Measurements from ENCODE around the gene MYO19. TPM values are rescaled to one million over a fixed set of nuclear protein-coding genes. Genes with fewer than 3 reads are reported as not detected.

Gene MYO19
- total and polyA plus RNA-seq, 9 donors: 13.4 to 46.7 (median 26.1) TPM

DNA sequence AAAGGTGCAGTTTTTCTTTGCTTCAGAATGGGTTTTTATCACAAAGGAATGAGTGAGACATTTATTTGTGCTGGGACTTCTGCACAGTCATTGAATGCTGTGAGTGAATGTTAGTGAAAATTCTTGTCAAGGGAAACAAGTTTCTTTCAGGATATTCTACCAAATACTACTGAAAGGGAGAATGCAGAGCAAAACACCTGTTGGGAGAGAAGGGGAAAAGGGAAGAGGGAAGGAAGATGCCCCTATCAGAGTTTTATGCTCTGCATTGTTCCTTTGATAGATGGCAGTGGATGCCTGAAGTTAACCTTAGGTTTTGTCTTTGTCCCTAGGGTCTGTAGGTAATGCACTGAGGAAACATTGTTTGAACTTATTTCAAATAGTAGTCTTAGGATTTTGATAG, 13.1 kb upstream of the MYO19 start:
- H3K4me3 ChIP-seq: no peak overlapping the region
- TF ChIP-seq CTCF (IDR thresholded peaks at IDR 0.05): no peak
- TF ChIP-seq POLR2A (IDR thresholded peaks at IDR 0.05): no peak
- no peak for TF ChIP-seq EP300 (IDR thresholded peaks at IDR 0.05)
- H3K9me3 ChIP-seq: no peaks in the 10 kb centered on the region
- no peaks in the 10 kb centered on the region for H3K36me3 ChIP-seq
- H3K27ac ChIP-seq: no peak overlapping the region
- intact Hi-C loops (cut with DNase I): no loop called here
- H3K4me1 ChIP-seq (ENCODE audit: insufficient read depth): peaks cover 9% of the 10 kb centered on the region
- H3K27me3 ChIP-seq: no peaks in the 10 kb centered on the region
- no peak for DNase-seq

DNA sequence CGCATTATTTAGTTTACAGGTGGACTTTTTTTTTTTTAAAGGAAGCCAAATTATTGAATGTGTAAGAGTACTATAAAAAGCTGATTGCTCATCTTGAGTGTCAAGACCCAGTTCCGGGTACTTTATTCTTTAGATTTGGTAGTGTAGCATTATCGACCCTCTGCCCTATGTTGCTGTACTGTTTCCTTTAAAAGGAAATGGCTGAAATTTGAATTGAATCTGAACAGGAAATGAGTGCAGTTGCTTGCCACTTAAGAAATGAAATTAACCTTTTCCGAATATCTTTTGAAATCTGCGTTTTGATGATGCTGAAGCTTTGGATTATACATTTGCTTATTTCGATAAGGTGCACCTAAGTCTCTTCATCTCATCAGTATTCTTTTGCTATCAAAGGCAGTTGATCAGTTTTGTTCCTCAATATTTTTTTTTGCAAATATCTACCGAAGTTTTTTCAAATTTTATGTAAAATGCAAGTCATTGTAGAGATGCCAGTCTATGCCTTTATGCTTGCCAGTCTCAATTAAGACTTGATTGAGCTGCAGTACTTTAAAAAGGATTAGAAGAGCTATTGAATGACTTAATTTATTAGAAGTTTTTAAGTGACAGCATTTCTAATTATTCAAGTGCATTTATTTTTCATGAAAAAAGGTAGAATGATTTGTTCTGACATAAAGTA, 11.9 kb upstream of the MYO19 start:
- Histone ChIP-seq H3K27me3 (no peaks in the 10 kb centered on the region), H3K4me3 (peak overlapping the region; percentile 87), H3K36me3 (no peaks in the 10 kb centered on the region), H3K9me3 (no peaks in the 10 kb centered on the region), H3K27ac (peak overlapping the region in 1 of 2 donors; percentile 94), H3K4me1 (ENCODE audit: insufficient read depth) (peaks cover 9% of the 10 kb centered on the region)
- DNase-seq: no peak
- TF ChIP-seq EP300 (IDR thresholded peaks at IDR 0.05) (no peak), POLR2A (IDR thresholded peaks at IDR 0.05) (no peak), CTCF (IDR thresholded peaks at IDR 0.05) (no peak)
- WGBS, 3 donors: 9 to 16% (median 11%) methylated on average over 7 of the region's 7 CpGs
- intact Hi-C loops (cut with DNase I): no loop called here

DNA sequence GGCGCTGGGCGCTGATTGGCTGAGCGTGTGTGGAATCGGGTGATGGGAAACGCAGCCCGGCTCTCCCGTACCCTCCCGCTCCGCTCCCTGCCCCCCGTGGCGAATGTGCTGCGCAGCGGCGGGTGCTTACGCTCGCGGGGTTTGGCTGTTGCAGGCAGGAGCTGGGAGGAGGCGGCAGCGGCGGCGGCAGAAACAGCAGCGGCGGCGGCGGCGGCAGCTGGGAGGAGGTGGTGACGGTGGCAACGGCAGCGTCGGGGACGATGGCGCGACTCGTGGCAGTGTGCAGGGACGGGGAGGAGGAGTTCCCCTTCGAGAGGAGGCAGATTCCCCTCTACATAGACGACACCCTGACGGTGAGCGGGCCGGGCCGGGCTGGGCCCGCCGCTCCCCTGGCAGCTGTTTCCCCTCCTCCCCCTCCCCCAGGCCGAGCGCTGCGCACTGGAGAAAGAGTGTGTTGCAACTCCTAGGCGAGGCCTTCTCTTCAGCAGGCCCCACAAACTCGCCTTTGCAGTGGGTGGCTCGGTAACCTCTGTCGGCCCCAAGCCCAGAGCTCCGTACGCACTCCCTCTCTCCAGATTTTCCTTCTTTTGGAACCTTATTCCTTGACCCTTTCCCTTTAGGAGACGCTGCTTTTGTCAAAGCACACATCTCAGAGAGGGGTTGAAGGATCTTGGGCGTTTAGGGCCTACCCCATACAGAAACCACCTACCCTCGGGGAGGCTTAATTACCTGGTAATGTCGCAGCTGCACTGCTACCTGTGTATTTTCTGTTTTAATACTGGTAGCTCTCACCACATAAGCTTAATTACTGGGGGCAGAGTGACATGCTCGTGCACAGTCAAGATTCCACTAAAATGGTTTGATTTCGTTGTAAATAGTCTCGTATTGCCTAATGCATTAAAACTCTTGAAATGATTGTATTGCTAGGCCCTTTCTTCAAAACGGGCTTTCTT, 11.1 kb upstream of the MYO19 start:
- no peaks in the 10 kb centered on the region for H3K36me3 ChIP-seq
- intact Hi-C loops (cut with DNase I): no loop called here
- peak overlapping the region; percentile 87 for H3K4me3 ChIP-seq
- peak; percentile 96 to 99 (median 97) for DNase-seq
- peak; percentile 81 for TF ChIP-seq POLR2A (IDR thresholded peaks at IDR 0.05)
- TF ChIP-seq EP300 (IDR thresholded peaks at IDR 0.05): no peak
- peak in 1 of 3 donors; percentile 7 for TF ChIP-seq CTCF (IDR thresholded peaks at IDR 0.05)
- peaks cover 9% of the 10 kb centered on the region for H3K4me1 ChIP-seq (ENCODE audit: insufficient read depth)
- H3K27ac ChIP-seq: peak overlapping the region; percentile 94 to 99
- WGBS, 3 donors: 0% methylated on average over 49 to 60 of the region's 60 CpGs
- no peaks in the 10 kb centered on the region for H3K9me3 ChIP-seq
- H3K27me3 ChIP-seq: no peaks in the 10 kb centered on the region

- no peak for DNase-seq
- TF ChIP-seq POLR2A (IDR thresholded peaks at IDR 0.05) (no peak), EP300 (IDR thresholded peaks at IDR 0.05) (no peak), CTCF (IDR thresholded peaks at IDR 0.05) (no peak)
- intact Hi-C loops (cut with DNase I): no loop called here
- peak overlapping the region; percentile 87 for H3K4me3 ChIP-seq
- no peaks in the 10 kb centered on the region for H3K27me3 ChIP-seq
- no peaks in the 10 kb centered on the region for H3K36me3 ChIP-seq
- no peaks in the 10 kb centered on the region for H3K9me3 ChIP-seq
- WGBS, 3 donors: 0 to 3% (median 1%) methylated on average over 8 to 36 of the region's 38 CpGs
- peak overlapping the region; percentile 94 to 99 for H3K27ac ChIP-seq
- H3K4me1 ChIP-seq (ENCODE audit: insufficient read depth): peaks cover 9% of the 10 kb centered on the region
Measured at GRCh38 chr17:36545077-36545464, 10.4 kb upstream of the MYO19 start.

All from ovary (tissue), 9 donors.